BLaER1 (cell line): Measurements from ENCODE around the gene FYTTD1.
A peak's percentile ranks its signal among the peaks of the same experiment; 100 is the strongest.
"Not testable (repeated sequence)": the region's sequence is repeated elsewhere in the genome, so short reads cannot be mapped to it uniquely, and the experiment has no call there.

Source experiments
- H3K27ac ChIP-seq: shearing (Covaris generic); formaldehyde crosslinking; 2 replicates; pipeline ENCODE4 v1.8.1; 2022
- H3K27me3 ChIP-seq: shearing (Covaris generic); formaldehyde crosslinking; 2 replicates; pipeline ENCODE4 v1.8.1; 2022
- H3K36me3 ChIP-seq: shearing (Covaris generic); formaldehyde crosslinking; 2 replicates; pipeline ENCODE4 v1.8.1; 2022
- H3K4me1 ChIP-seq: shearing (Covaris generic); formaldehyde crosslinking; 2 replicates; pipeline ENCODE4 v1.8.1; 2022
- H3K4me2 ChIP-seq: shearing (Covaris generic); formaldehyde crosslinking; 2 replicates; pipeline ENCODE4 v1.8.1; 2022
- H3K4me3 ChIP-seq: shearing (Covaris generic); formaldehyde crosslinking; 2 replicates; pipeline ENCODE4 v1.8.1; 2022
- H3K9ac ChIP-seq: shearing (Covaris generic); formaldehyde crosslinking; 2 replicates; pipeline ENCODE4 v1.8.1; 2022
- H3K9me3 ChIP-seq: shearing (Covaris generic); formaldehyde crosslinking; 2 replicates; pipeline ENCODE4 v1.8.1; 2022
- H4K20me1 ChIP-seq: shearing (Covaris generic); formaldehyde crosslinking; 2 replicates; pipeline ENCODE4 v1.8.1; 2022
- Cebpa-rat ChIP-seq: shearing (Covaris generic); IDR thresholded peaks from 2 replicates; pipeline ENCODE4 v1.8.1; 2022

Gene FYTTD1, protein sequence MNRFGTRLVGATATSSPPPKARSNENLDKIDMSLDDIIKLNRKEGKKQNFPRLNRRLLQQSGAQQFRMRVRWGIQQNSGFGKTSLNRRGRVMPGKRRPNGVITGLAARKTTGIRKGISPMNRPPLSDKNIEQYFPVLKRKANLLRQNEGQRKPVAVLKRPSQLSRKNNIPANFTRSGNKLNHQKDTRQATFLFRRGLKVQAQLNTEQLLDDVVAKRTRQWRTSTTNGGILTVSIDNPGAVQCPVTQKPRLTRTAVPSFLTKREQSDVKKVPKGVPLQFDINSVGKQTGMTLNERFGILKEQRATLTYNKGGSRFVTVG

GRCh38 chr3:197749601-197750395 lies at the start of gene FYTTD1:
Gene FYTTD1 (plus strand): TSS chr3:197749883. CDS start chr3:197749972, 89 bp downstream.
- H3K9me3 ChIP-seq = no peaks in the 10 kb centered on the region
- H3K4me3 ChIP-seq = peak within 1 kb of the TSS; percentile 79
- H4K20me1 ChIP-seq = peaks cover 44% of the 10 kb centered on the region
- H3K27ac ChIP-seq = peak within 1 kb of the TSS; percentile 87
- no peaks in the 10 kb centered on the region for H3K27me3 ChIP-seq
- H3K9ac ChIP-seq = peak within 1 kb of the TSS; percentile 93
- peaks cover 42% of the 10 kb centered on the region for H3K4me1 ChIP-seq
- peak within 1 kb of the TSS; percentile 95 for H3K4me2 ChIP-seq
- no peaks in the 10 kb centered on the region for H3K36me3 ChIP-seq
- no peak for TF ChIP-seq Cebpa-rat

- Histone ChIP-seq H3K4me2 (no peak overlapping the region), H3K27me3 (no peaks in the 10 kb centered on the region), H3K27ac (no peak overlapping the region), H3K36me3 (peaks cover 96% of the 10 kb centered on the region), H3K9ac (no peak overlapping the region), H3K9me3 (peaks cover 9% of the 10 kb centered on the region), H3K4me1 (no peaks in the 10 kb centered on the region), H4K20me1 (no peaks in the 10 kb centered on the region), H3K4me3 (no peak overlapping the region)
- no peak for TF ChIP-seq Cebpa-rat
These were observed 49.6 kb upstream of the FYTTD1 start for GRCh38 chr3:197700095-197700494.

DNA sequence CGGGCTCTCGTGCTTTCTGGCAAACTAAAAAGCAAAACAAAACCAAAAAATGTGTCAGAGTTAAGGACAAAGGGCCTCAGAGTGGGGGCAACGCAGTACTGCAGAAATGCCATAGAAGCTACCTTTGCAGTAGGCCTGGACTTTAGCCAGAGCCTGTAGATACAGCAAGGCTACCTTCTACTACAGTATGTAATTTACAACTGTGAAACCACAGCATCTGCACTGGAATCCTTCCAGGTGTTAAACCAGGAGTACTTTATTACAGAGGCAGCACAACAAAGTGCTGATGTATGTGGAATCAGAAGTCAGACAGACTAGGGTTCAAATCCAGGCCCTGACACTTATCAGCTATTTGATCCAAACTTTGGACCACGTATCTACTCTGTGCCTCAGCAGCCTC lies 47.8 kb upstream of the FYTTD1 start:
- no peak for TF ChIP-seq Cebpa-rat
- H3K4me1 ChIP-seq = no peaks in the 10 kb centered on the region
- no peaks in the 10 kb centered on the region for H4K20me1 ChIP-seq
- no peaks in the 10 kb centered on the region for H3K27me3 ChIP-seq
- H3K4me2 ChIP-seq = no peak overlapping the region
- no peak overlapping the region for H3K27ac ChIP-seq
- peaks cover 96% of the 10 kb centered on the region for H3K36me3 ChIP-seq
- H3K9me3 ChIP-seq = peaks cover 9% of the 10 kb centered on the region
- H3K4me3 ChIP-seq = no peak overlapping the region
- H3K9ac ChIP-seq = no peak overlapping the region

- H3K27me3 ChIP-seq = no peaks in the 10 kb centered on the region
- H3K4me1 ChIP-seq = peaks cover 15% of the 10 kb centered on the region
- no peak overlapping the region for H3K9ac ChIP-seq
- peaks cover 54% of the 10 kb centered on the region for H3K36me3 ChIP-seq
- H3K4me3 ChIP-seq = no peak overlapping the region
- no peaks in the 10 kb centered on the region for H4K20me1 ChIP-seq
- H3K9me3 ChIP-seq = no peaks in the 10 kb centered on the region; the same call in 1 of the 2 replicates
- TF ChIP-seq Cebpa-rat = no peak
- no peak overlapping the region for H3K27ac ChIP-seq
- H3K4me2 ChIP-seq = no peak overlapping the region
These were observed 43.0 kb upstream of the FYTTD1 start for GRCh38 chr3:197706658-197707057.

GRCh38 chr3:197709135-197709534 lies 40.5 kb upstream of the FYTTD1 start:
- Histone ChIP-seq H3K4me1 (peaks cover 40% of the 10 kb centered on the region), H3K27me3 (no peaks in the 10 kb centered on the region), H3K36me3 (peaks cover 29% of the 10 kb centered on the region), H3K4me2 (no peak overlapping the region), H3K9me3 (no peaks in the 10 kb centered on the region; the same call in 1 of the 2 replicates), H3K27ac (no peak overlapping the region), H3K4me3 (no peak overlapping the region), H3K9ac (no peak overlapping the region), H4K20me1 (0 out of 2 replicates have a peak, but pooled peaks cover 6% of the 10 kb centered on the region)
- no peak for TF ChIP-seq Cebpa-rat

- not testable (repeated sequence) for H3K4me2 ChIP-seq, H3K27me3 ChIP-seq, H3K9ac ChIP-seq, H4K20me1 ChIP-seq, H3K9me3 ChIP-seq, H3K27ac ChIP-seq, H3K4me3 ChIP-seq
- Histone ChIP-seq H3K36me3 (peaks cover 22% of the 10 kb centered on the region), H3K4me1 (peaks cover 45% of the 10 kb centered on the region)
These were observed 38.7 kb upstream of the FYTTD1 start for GRCh38 chr3:197710965-197711364.

DNA sequence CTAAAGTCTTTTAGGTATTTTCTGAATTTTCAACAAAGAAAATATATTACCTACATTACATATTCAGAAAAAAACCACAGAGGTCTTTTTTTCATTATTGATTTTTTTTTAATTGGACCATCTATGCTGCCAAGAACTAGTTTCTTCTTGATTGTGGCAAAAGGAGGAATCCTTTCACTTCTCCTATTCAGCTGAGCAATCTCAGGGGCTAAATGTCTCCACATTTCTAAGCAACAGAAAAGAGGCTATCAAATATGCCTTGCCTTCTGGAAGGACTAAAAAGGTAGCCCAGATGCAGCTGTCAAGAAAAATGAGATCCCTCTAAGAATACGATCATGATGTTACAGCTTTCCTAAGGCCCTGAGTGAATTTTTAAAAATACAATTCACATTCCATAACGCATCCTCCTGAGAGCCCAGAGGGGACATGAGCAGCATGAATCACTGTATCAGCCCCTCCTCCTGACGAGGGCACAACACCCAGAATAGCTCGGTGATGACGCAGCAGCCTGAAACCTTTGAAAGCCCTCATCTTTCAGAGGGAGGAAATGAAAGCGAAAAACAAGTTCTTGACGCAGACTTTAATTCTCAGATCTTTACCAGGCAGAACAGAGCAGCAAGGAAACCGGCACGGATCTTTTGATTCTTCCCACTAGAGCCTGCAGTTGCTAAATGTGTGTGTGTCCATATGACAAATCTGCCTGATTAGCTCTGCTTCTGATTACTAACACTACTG lies 37.5 kb upstream of the FYTTD1 start:
- Histone ChIP-seq H3K9me3 (no peaks in the 10 kb centered on the region; the same call in 1 of the 2 replicates), H3K4me1 (peaks cover 45% of the 10 kb centered on the region), H3K36me3 (peaks cover 25% of the 10 kb centered on the region), H3K4me3 (peak overlapping the region; percentile 41; the same call in 1 of the 2 replicates), H3K9ac (peak overlapping the region; percentile 20; the same call in 1 of the 2 replicates), H3K27ac (0 out of 2 replicates have a peak overlapping the region, but pooled peaks have one; percentile 60), H3K4me2 (peak overlapping the region; percentile 66), H3K27me3 (no peaks in the 10 kb centered on the region), H4K20me1 (0 out of 2 replicates have a peak, but pooled peaks cover 6% of the 10 kb centered on the region)
- TF ChIP-seq Cebpa-rat = no peak

DNA sequence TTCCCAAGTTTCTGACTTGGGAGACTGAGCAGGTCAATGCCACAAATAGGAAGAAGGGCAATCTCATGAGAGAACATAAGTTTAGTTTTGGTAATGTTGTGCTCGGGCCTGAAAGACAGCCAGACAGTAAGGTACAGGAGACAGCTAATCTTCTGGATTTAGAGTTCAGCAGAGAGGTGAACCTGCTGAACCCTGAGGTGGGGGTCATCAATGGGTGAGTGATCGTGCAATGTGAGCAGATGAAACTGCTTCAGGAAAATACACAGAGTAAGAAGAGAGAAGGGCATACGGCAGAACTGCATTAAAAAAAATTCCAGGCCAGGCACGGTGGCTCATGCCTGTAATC lies 36.2 kb upstream of the FYTTD1 start:
- Histone ChIP-seq H3K9me3 (peaks cover 9% of the 10 kb centered on the region; the same call in 1 of the 2 replicates), H3K27me3 (no peaks in the 10 kb centered on the region), H3K9ac (peak overlapping the region; percentile 62; the same call in 1 of the 2 replicates), H3K4me1 (peaks cover 45% of the 10 kb centered on the region), H3K4me3 (no peak overlapping the region), H4K20me1 (0 out of 2 replicates have a peak, but pooled peaks cover 6% of the 10 kb centered on the region), H3K36me3 (peaks cover 34% of the 10 kb centered on the region), H3K27ac (peak overlapping the region; percentile 60), H3K4me2 (peak overlapping the region; percentile 66)
- TF ChIP-seq Cebpa-rat = no peak

GRCh38 chr3:197714251-197714650 lies 35.4 kb upstream of the FYTTD1 start:
- TF ChIP-seq Cebpa-rat = no peak
- Histone ChIP-seq H3K4me2 (peak overlapping the region; percentile 66), H3K27ac (no peak overlapping the region), H3K4me3 (no peak overlapping the region), H3K27me3 (no peaks in the 10 kb centered on the region), H3K9ac (peak overlapping the region; percentile 62; the same call in 1 of the 2 replicates), H4K20me1 (0 out of 2 replicates have a peak, but pooled peaks cover 6% of the 10 kb centered on the region), H3K4me1 (peaks cover 42% of the 10 kb centered on the region), H3K36me3 (peaks cover 34% of the 10 kb centered on the region), H3K9me3 (peaks cover 11% of the 10 kb centered on the region; the same call in 1 of the 2 replicates)
